ENCODE measurements around the gene DFFA.

GRCh38 chr1:10480614-10481013 lies 8.3 kb upstream of the DFFA start:
- TF ChIP-seq TAF1 (IDR thresholded peaks at IDR 0.05; ENCODE audit: borderline replicate concordance, insufficient read depth, low read length) (no peak), POLR2AphosphoS5 (IDR thresholded peaks at IDR 0.05; ENCODE audit: low read depth, low read length) (no peak), REST (IDR thresholded peaks at IDR 0.05; ENCODE audit: insufficient read depth in 1 of 2, low read depth in 2 of 2, low read length in 2 of 2) (no peak), SIN3A (IDR thresholded peaks at IDR 0.05; ENCODE audit: borderline replicate concordance, insufficient read depth, low read length) (no peak), FOXP2 (optimal IDR thresholded peaks at IDR 0.05; ENCODE audit: borderline replicate concordance, extremely low read depth, extremely low read length, insufficient read depth) (no peak)

Measured in PFSK-1 (cell line).